K562 (cell line): ENCODE data around the gene RPL19. TPM values are rescaled to one million over a fixed set of nuclear protein-coding genes. Genes with fewer than 3 reads are reported as not detected.

Experiments used
- CGGBP1 ChIP-seq: fragments of 250-450 bp; sonication (Bioruptor Pico); IDR thresholded peaks from 2 replicates; pipeline ENCODE4 v1.9.0; 2021; ENCODE audit warnings: mild to moderate bottlenecking
- GABPB1 ChIP-seq: sonication (generic); formaldehyde crosslinking; IDR thresholded peaks from 2 replicates; pipeline ENCODE4 v1.8.0; 2022; ENCODE audit warnings: mild to moderate bottlenecking, missing genetic modification reagents
- GTF3C2 ChIP-seq: IDR thresholded peaks from 3 replicates; pipeline ENCODE4 v1.6.1; 2011; ENCODE audit warnings: borderline replicate concordance, mild to moderate bottlenecking, moderate library complexity; ENCODE audit not compliant: insufficient read length; ENCODE audit errors: extremely low read depth
- RBM25 ChIP-seq: fragments of 200-400 bp; formaldehyde crosslinking; IDR thresholded peaks from 2 replicates; pipeline ENCODE4 v1.6.1; 2018; ENCODE audit warnings: low read length, low read depth, moderate library complexity; ENCODE audit not compliant: severe bottlenecking
- SUPT5H ChIP-seq: fragments of 450-650 bp; IDR thresholded peaks from 2 replicates; pipeline ENCODE4 v1.6.1; 2016
- TSHZ1 ChIP-seq: fragments of 250-450 bp; sonication (Bioruptor Pico); IDR thresholded peaks from 2 replicates; pipeline ENCODE4 v1.4.0; 2020; ENCODE audit warnings: mild to moderate bottlenecking, moderate library complexity
- ZBTB34 ChIP-seq: fragments of 250-450 bp; sonication (Bioruptor Pico); IDR thresholded peaks from 2 replicates; pipeline ENCODE4 v1.8.0; 2021; ENCODE audit warnings: mild to moderate bottlenecking, moderate library complexity
- ZFP91 ChIP-seq: sonication (generic); formaldehyde crosslinking; IDR thresholded peaks from 2 replicates; pipeline ENCODE4 v1.8.0; 2022; ENCODE audit warnings: mild to moderate bottlenecking, missing genetic modification reagents
- ZNF609 ChIP-seq: sonication (generic); formaldehyde crosslinking; IDR thresholded peaks from 2 replicates; pipeline ENCODE4 v1.8.1; 2023; ENCODE audit warnings: missing genetic modification reagents, mild to moderate bottlenecking, borderline replicate concordance
- polyA plus RNA-seq, 8 experiments: library from polyadenylated mRNA; depleted of rRNA in 4 of 8; stranded (reverse) in 5 of 8; unstranded in 3 of 8; fragments of >200 nt; fragmentation: Nextera tagmentation in 2 of 8; fragmentation: Illumina TruSeq in 1 of 8; extraction: Ambion mirVana in 2 of 8; extraction: Trizol in 1 of 8; gene quantifications; 2 replicates each; pipeline versions ENCODE4 v1.2.1 to v1.2.3, GENCODE V29; 2011 to 2014; ENCODE audit warnings: inconsistent platforms in 1 of 8, missing spikeins in 1 of 8
- total RNA-seq, 7 experiments: library from RNA; depleted of rRNA in 6 of 7; stranded (reverse); fragments of >200 nt in 6 of 7; fragmentation: Illumina TruSeq in 2 of 7; extraction: Trizol in 2 of 7; gene quantifications; 2 replicates each; pipeline versions ENCODE4 v1.2.1 to v1.2.3, GENCODE V29; 2011 to 2021; ENCODE audit warnings: low replicate concordance in 1 of 7

The RPL19 gene
- total and polyA plus RNA-seq, 9 of the 15 experiments (the other 6 are each of a cell fraction or from before 2014, with no cell fraction given): 2,263 to 4,614 (median 3,727) TPM

- no peak for TF ChIP-seq ZNF609 (CRISPR knock-in tag)
- TF ChIP-seq ZFP91: no peak
- no peak for TF ChIP-seq GTF3C2
- TF ChIP-seq TSHZ1 (CRISPR knock-in tag): no peak
- TF ChIP-seq GABPB1 (CRISPR knock-in tag): no peak
- TF ChIP-seq SUPT5H: no peak
- TF ChIP-seq CGGBP1 (CRISPR knock-in tag): no peak
- no peak for TF ChIP-seq RBM25
- TF ChIP-seq ZBTB34 (CRISPR knock-in tag): no peak
Measured at GRCh38 chr17:39231591-39232551, 31.8 kb downstream of the RPL19 start (continued).
